Choroid plexus epithelial cell (primary cell): ENCODE data around the gene NOP58.
"Not testable (repeated sequence)": the region's sequence is repeated elsewhere in the genome, so short reads cannot be mapped to it uniquely, and the experiment has no call there.

Experiments
- DNase-seq: peaks from one replicate; pipeline ENCODE4 v3.0.0-alpha.2; 2010; ENCODE audit warnings: low read depth
- H3K4me3 ChIP-seq: 2 replicates; pipeline ENCODE4 v1.5.1; 2011; ENCODE audit warnings: low read depth, mild to moderate bottlenecking, control low read depth, low read length, moderate library complexity
- CTCF ChIP-seq: conservative IDR thresholded peaks from 2 replicates; pipeline ENCODE4 v1.5.1; 2011; ENCODE audit warnings: low read depth, mild to moderate bottlenecking, control low read depth, inconsistent platforms, low read length, moderate library complexity

NOP58 gene

GRCh38 chr2:202251494-202251893 lies 14.1 kb upstream of the NOP58 start:
- DNase-seq, result peak; percentile 50
- TF ChIP-seq CTCF, result no peak
- H3K4me3 ChIP-seq, result no peak overlapping the region

- no peak overlapping the region for H3K4me3 ChIP-seq
- DNase-seq, result peak; percentile 10
- TF ChIP-seq CTCF, result no peak
Measured at GRCh38 chr2:202261531-202261930, 4.0 kb upstream of the NOP58 start.

DNA sequence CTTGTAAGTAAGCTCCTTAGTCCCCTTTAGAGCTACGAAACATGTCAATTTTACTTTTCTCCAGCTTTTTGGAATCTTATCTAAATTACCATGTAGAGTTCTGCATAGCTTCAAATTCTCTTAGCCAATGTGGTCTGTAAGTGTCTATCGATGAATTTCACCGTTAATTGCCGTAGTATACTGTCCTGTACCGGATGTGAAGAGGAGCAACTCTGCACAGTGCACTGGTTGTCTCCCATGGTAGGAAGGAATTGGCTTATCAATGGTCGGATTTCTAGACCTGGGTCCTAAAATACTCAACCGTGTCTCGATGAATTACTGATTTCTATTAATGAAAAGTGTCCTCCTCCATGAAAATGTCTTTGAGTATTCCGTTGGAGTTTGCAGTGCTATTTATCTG lies 1.9 kb downstream of the NOP58 start:
- DNase-seq, result peak; percentile 21
- peak overlapping the region; percentile 89 for H3K4me3 ChIP-seq
- no peak for TF ChIP-seq CTCF

GRCh38 chr2:202269585-202269984 lies 4.0 kb downstream of the NOP58 start:
- no peak for DNase-seq
- H3K4me3 ChIP-seq, result no peak overlapping the region
- TF ChIP-seq CTCF, result no peak

- DNase-seq, result no peak
- no peak overlapping the region for H3K4me3 ChIP-seq
- no peak for TF ChIP-seq CTCF
Measured at GRCh38 chr2:202270487-202270886, 4.9 kb downstream of the NOP58 start.

GRCh38 chr2:202276078-202276720 lies 10.6 kb downstream of the NOP58 start:
- peak; percentile 45 for DNase-seq
- H3K4me3 ChIP-seq, result not testable (repeated sequence)

DNA sequence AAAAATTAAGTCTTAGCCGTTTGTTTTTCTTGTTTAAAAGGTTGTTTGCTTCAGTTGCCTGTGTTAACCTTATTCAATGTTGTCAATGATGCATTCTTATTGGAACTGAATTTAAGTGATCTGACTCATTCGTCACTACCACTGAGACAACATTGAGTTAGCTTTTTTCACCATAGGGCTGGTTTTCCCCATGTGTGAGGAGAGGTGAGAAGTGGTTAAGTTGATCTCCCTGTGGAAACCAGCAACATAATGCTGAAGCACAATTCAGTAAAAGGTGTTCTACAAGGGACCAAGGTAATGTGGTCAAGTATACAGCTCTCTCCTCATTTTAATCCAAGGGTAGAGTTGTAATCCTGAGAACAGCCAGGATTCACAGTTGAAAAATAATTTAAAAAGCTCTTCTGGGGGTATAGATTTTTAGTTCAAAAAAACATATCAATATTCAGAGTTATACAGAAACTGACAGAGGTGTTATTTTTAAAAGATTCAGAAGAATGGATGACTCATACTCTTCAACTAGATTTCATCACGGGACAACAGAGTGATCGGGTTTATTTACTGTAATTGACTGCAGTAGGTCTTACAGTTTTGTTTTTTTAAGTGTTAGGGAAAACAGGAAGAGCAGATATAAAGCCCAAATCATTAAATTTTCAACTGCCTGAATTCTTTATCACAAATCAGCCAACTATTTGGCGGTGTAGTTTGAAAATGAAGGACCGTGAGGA lies 12.6 kb downstream of the NOP58 start:
- no peak for TF ChIP-seq CTCF
- DNase-seq, result peak; percentile 86
- H3K4me3 ChIP-seq, result no peak overlapping the region
